ENCODE results near the gene TEX38. TPM values are rescaled to one million over a fixed set of nuclear protein-coding genes. Genes with fewer than 3 reads are reported as not detected.

Gene TEX38
- total and polyA plus RNA-seq, 10 of the 15 experiments (the other 5 are each of a cell fraction or from before 2014, with no cell fraction given), result 0.07 to 0.32 (median 0.15) TPM; not detected in 7

DNA sequence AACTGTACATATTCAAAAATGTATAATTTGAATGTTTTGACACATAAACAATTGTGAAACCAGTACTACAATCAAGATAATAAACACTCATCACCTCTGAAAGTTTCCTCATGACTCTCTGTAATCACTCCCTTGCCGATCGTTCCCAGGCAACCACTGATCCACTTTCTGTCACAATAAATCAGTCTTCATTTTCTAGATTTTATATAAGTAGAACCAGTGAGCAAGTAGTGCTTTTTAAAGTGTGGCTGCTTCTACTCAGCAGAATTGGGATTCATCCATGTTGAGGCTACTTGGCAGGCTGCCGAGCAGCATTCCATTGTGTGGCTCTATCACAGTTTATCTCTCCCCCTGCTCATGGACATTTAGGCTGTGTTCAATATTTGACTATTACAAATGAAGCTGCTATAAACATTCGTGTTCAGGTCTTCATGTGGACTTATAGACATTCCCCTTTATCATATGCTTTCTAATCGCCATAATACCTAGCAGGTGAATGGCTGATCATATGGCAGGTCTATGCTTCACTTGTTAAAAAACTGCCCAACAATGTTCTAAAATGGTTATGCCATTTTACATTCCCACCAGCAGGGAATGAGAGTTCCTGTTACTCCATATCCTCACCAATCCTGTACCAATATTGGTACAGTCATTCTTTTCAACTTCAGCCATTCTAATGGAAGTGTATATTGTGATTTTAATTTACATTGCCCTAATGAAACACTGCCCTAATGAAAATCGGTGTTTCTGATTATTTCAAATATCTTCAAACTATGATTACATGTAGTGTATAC is 20.5 kb downstream of the TEX38 start:
- ChIA-PET CTCF (no interaction called here), RAD21 (ENCODE audit: unreplicated experiment) (no interaction called here), POLR2A (no interaction called here), SMC1A (ENCODE audit: uncharacterized antibody, unreplicated experiment) (no interaction called here)
- Histone ChIP-seq H3K27me3 (replicated peaks in 1 of 2; ENCODE audit: control insufficient read depth in 2 of 2, insufficient read depth in 2 of 2, low read length in 1 of 2) (no peaks in the 10 kb centered on the region), H2AFZ (ENCODE audit: control insufficient read depth, low read depth, low read length) (no peak overlapping the region), H3K4me2 (ENCODE audit: control insufficient read depth, insufficient read depth) (no peak overlapping the region), H3K9ac (ENCODE audit: control insufficient read depth, insufficient read depth, low read length) (no peak overlapping the region), H3K4me3 (no peak overlapping the region), H3K4me1 (ENCODE audit: control insufficient read depth, insufficient read depth, low read length) (no peaks in the 10 kb centered on the region), H3K27ac (ENCODE audit: control insufficient read depth, insufficient read depth) (no peak overlapping the region), H3K79me2 (ENCODE audit: control insufficient read depth, insufficient read depth, low read length) (no peaks in the 10 kb centered on the region), H3K36me3 (ENCODE audit: control insufficient read depth in 2 of 2, insufficient read depth in 2 of 2, low read length in 1 of 2) (peaks cover 19 to 41% of the 10 kb centered on the region in 2 experiments), H4K20me1 (ENCODE audit: control insufficient read depth, insufficient read depth) (no peaks in the 10 kb centered on the region), H3K9me3 (replicated peaks; ENCODE audit: control insufficient read depth, insufficient read depth, low read length) (no peaks in the 10 kb centered on the region)
- ATAC-seq (no peak), DNase-seq (ENCODE audit: low read depth, low spot score) (no peak), FAIRE-seq (no peak)
- BruUV-seq (replicated peaks), result no TSS peak
- in situ Hi-C loops (cut with MboI), result no loop called here
- intact Hi-C loops (cut with micrococcal nuclease; ENCODE audit: unreplicated experiment), result no loop called here
- TF ChIP-seq SMC3 (IDR thresholded peaks at IDR 0.05; ENCODE audit: borderline replicate concordance, low read length) (no peak), MTA3 (IDR thresholded peaks at IDR 0.05; ENCODE audit: borderline replicate concordance, low read length) (no peak), RCOR1 (conservative IDR thresholded peaks at IDR 0.05; ENCODE audit: low read depth, low read length) (no peak), RAD21 (IDR thresholded peaks at IDR 0.05; ENCODE audit: insufficient read depth, low read depth, low read length) (no peak)
- 98% methylated on average over 6 of the region's 6 CpGs for WGBS (ENCODE audit: insufficient coverage, insufficient replicate concordance, low lambda C conversion rate, missing lambda C conversion rate)

- BruUV-seq (replicated peaks), result no TSS peak
- Histone ChIP-seq H3K79me2 (ENCODE audit: control insufficient read depth, insufficient read depth, low read length) (no peaks in the 10 kb centered on the region), H3K27ac (ENCODE audit: control insufficient read depth, insufficient read depth) (no peak overlapping the region), H3K27me3 (replicated peaks in 1 of 2; ENCODE audit: control insufficient read depth in 2 of 2, insufficient read depth in 2 of 2, low read length in 1 of 2) (no peaks in the 10 kb centered on the region), H3K4me3 (no peak overlapping the region), H3K4me1 (ENCODE audit: control insufficient read depth, insufficient read depth, low read length) (no peaks in the 10 kb centered on the region), H3K9ac (ENCODE audit: control insufficient read depth, insufficient read depth, low read length) (no peak overlapping the region), H3K9me3 (replicated peaks; ENCODE audit: control insufficient read depth, insufficient read depth, low read length) (no peaks in the 10 kb centered on the region), H3K4me2 (ENCODE audit: control insufficient read depth, insufficient read depth) (no peak overlapping the region), H4K20me1 (ENCODE audit: control insufficient read depth, insufficient read depth) (no peaks in the 10 kb centered on the region), H3K36me3 (ENCODE audit: control insufficient read depth in 2 of 2, insufficient read depth in 2 of 2, low read length in 1 of 2) (peaks cover 16 to 34% of the 10 kb centered on the region in 2 experiments), H2AFZ (ENCODE audit: control insufficient read depth, low read depth, low read length) (no peak overlapping the region)
- in situ Hi-C loops (cut with MboI) (no loop called here), intact Hi-C loops (cut with micrococcal nuclease; ENCODE audit: unreplicated experiment) (no loop called here)
- no peak for FAIRE-seq
- POLR2A ChIA-PET, result no interaction called here
- whole genome bisulfite sequencing (ENCODE audit: insufficient coverage, insufficient replicate concordance, low lambda C conversion rate, missing lambda C conversion rate), result 98% methylated on average over 3 of the region's 3 CpGs
- CTCF ChIA-PET, result no interaction called here
- no peak for DNase-seq (ENCODE audit: low read depth, low spot score)
- RAD21 ChIA-PET (ENCODE audit: unreplicated experiment), result no interaction called here
- no peak for ATAC-seq
- SMC1A ChIA-PET (ENCODE audit: uncharacterized antibody, unreplicated experiment), result no interaction called here
- TF ChIP-seq SPI1 (IDR thresholded peaks at IDR 0.05; ENCODE audit: borderline replicate concordance, insufficient read depth, low read depth, low read length) (no peak), BRCA1 (IDR thresholded peaks at IDR 0.05; ENCODE audit: low read depth, low read length) (no peak), IRF4 (IDR thresholded peaks at IDR 0.05; ENCODE audit: low read depth, low read length) (no peak), NR2C1 (IDR thresholded peaks at IDR 0.05) (no peak), POLR2AphosphoS5 (IDR thresholded peaks at IDR 0.05; ENCODE audit: low read length) (no peak)
- TF ChIP-seq, protein P1, sequence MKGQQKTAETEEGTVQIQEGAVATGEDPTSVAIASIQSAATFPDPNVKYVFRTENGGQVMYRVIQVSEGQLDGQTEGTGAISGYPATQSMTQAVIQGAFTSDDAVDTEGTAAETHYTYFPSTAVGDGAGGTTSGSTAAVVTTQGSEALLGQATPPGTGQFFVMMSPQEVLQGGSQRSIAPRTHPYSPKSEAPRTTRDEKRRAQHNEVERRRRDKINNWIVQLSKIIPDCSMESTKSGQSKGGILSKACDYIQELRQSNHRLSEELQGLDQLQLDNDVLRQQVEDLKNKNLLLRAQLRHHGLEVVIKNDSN (IDR thresholded peaks at IDR 0.05; ENCODE audit: borderline replicate concordance, extremely low read length, insufficient read depth, low read depth, low read length), result no peak
Measured at GRCh38 chr1:46692811-46693770, 21.4 kb downstream of the TEX38 start.

Measured in GM12878 (cell line).